ENCODE measurements around the gene SPESP1.

SPESP1 gene

DNA sequence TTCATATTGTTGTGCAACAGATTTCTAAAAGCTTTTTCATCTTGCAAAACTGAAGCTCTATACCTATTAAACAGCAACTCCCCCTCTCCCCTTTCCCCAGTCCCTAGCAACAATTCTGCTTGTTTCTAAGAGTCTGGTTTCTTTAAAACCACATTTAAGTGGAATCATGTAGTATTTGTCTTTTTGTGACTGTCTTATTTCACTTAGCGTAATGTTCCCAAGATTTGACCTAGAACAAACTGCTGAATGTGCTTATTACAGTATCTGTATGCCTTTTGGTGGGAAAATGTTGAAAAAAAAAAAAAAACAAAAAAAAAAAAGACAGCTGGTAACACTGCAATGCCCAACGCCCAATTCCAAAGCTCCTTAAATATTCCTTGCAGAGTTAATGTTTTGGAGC, 19.5 kb upstream of the SPESP1 start:
- Histone ChIP-seq H4K8ac (ENCODE audit: low read depth, low read length) (no peak overlapping the region), H3K79me1 (ENCODE audit: low read depth, low read length) (no peaks in the 10 kb centered on the region), H4K91ac (ENCODE audit: low read depth, low read length, poor library complexity) (no peak overlapping the region), H3K4me3 (ENCODE audit: low read length in 2 of 2) (no peak overlapping the region), H2AFZ (ENCODE audit: low read length) (no peak overlapping the region), H2BK5ac (ENCODE audit: low read length) (no peak overlapping the region), H3K18ac (ENCODE audit: low read length) (no peak overlapping the region), H2AK5ac (ENCODE audit: low read depth, low read length) (no peak overlapping the region), H2BK120ac (ENCODE audit: low read depth, low read length) (no peak overlapping the region), H2BK15ac (ENCODE audit: low read length) (no peak overlapping the region), H2BK12ac (ENCODE audit: low read length) (no peak overlapping the region), H3K27ac (replicated peaks; ENCODE audit: low read length) (no peak overlapping the region), H3K14ac (ENCODE audit: low read length) (no peak overlapping the region), H3K36me3 (replicated peaks in 1 of 2; ENCODE audit: control insufficient read depth in 2 of 2, insufficient read depth in 2 of 2, low read length in 2 of 2) (no peaks in the 10 kb centered on the region), H3K4ac (ENCODE audit: low read length) (no peak overlapping the region), H3K23ac (ENCODE audit: low read depth, low read length, poor library complexity) (no peak overlapping the region), H3K9ac (ENCODE audit: low read depth, low read length, poor library complexity) (no peak overlapping the region), H3K9me3 (replicated peaks in 1 of 2; ENCODE audit: control insufficient read depth in 2 of 2, insufficient read depth in 1 of 2, low read depth in 1 of 2, low read length in 2 of 2) (no peaks in the 10 kb centered on the region), H3K27me3 (ENCODE audit: control insufficient read depth in 3 of 3, insufficient read depth in 3 of 3, low read depth in 1 of 3, low read length in 3 of 3) (peaks cover 0 to 3% (median 0%) of the 10 kb centered on the region in 3 experiments), H3K4me2 (ENCODE audit: insufficient read depth, low read length, poor library complexity, severe bottlenecking) (no peak overlapping the region), H3K4me1 (ENCODE audit: control insufficient read depth in 2 of 2, insufficient read depth in 1 of 2, low read depth in 1 of 2, low read length in 2 of 2) (no peaks in the 10 kb centered on the region)
- DNase-seq (ENCODE audit: low spot score) = no peak
- no CpG with 5 or more reads among the region's 2 CpGs for WGBS, 2 donors (ENCODE audit: extremely low coverage in 2 of 2, insufficient read length in 2 of 2, insufficient replicate concordance in 1 of 2)

DNA sequence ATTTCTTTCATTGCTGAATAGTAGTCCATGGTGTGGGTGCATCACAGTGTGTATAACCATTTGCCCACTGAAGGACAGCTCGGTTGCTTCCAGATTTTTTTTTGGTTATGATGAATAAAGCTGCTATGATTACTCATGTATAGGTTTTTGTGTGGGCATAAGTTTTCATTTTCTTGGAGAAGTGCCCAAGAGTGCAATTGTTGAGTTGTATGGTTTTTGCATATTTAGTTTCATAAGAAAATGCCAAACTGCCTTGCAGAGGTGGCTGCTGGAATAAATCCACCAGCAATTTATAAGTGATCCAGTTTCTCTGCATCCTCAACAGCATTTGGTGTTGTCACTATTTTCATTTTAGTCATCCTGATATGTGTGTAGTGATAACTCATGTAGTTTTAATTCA, 8.4 kb upstream of the SPESP1 start:
- Histone ChIP-seq H3K4me1 (ENCODE audit: control insufficient read depth in 2 of 2, insufficient read depth in 1 of 2, low read depth in 1 of 2, low read length in 2 of 2) (no peaks in the 10 kb centered on the region), H3K4ac (ENCODE audit: low read length) (no peak overlapping the region), H3K4me2 (ENCODE audit: insufficient read depth, low read length, poor library complexity, severe bottlenecking) (no peak overlapping the region), H3K9me3 (replicated peaks in 1 of 2; ENCODE audit: control insufficient read depth in 2 of 2, insufficient read depth in 1 of 2, low read depth in 1 of 2, low read length in 2 of 2) (no peaks in the 10 kb centered on the region), H2BK15ac (ENCODE audit: low read length) (no peak overlapping the region), H2BK120ac (ENCODE audit: low read depth, low read length) (no peak overlapping the region), H3K18ac (ENCODE audit: low read length) (no peak overlapping the region), H3K4me3 (ENCODE audit: low read length in 2 of 2) (no peak overlapping the region), H2AK5ac (ENCODE audit: low read depth, low read length) (no peak overlapping the region), H3K27me3 (ENCODE audit: control insufficient read depth in 3 of 3, insufficient read depth in 3 of 3, low read depth in 1 of 3, low read length in 3 of 3) (peaks cover 0 to 6% (median 0%) of the 10 kb centered on the region in 3 experiments), H3K14ac (ENCODE audit: low read length) (no peak overlapping the region), H3K79me1 (ENCODE audit: low read depth, low read length) (no peaks in the 10 kb centered on the region), H3K27ac (replicated peaks; ENCODE audit: low read length) (no peak overlapping the region), H4K91ac (ENCODE audit: low read depth, low read length, poor library complexity) (no peak overlapping the region), H2AFZ (ENCODE audit: low read length) (no peak overlapping the region), H2BK5ac (ENCODE audit: low read length) (no peak overlapping the region), H3K36me3 (replicated peaks in 1 of 2; ENCODE audit: control insufficient read depth in 2 of 2, insufficient read depth in 2 of 2, low read length in 2 of 2) (no peaks in the 10 kb centered on the region), H2BK12ac (ENCODE audit: low read length) (no peak overlapping the region), H3K9ac (ENCODE audit: low read depth, low read length, poor library complexity) (no peak overlapping the region), H3K23ac (ENCODE audit: low read depth, low read length, poor library complexity) (no peak overlapping the region), H4K8ac (ENCODE audit: low read depth, low read length) (no peak overlapping the region)
- no peak for DNase-seq (ENCODE audit: low spot score)
- WGBS, 2 donors (ENCODE audit: extremely low coverage in 2 of 2, insufficient read length in 2 of 2, insufficient replicate concordance in 1 of 2) = no CpG with 5 or more reads among the region's 1 CpG

DNA sequence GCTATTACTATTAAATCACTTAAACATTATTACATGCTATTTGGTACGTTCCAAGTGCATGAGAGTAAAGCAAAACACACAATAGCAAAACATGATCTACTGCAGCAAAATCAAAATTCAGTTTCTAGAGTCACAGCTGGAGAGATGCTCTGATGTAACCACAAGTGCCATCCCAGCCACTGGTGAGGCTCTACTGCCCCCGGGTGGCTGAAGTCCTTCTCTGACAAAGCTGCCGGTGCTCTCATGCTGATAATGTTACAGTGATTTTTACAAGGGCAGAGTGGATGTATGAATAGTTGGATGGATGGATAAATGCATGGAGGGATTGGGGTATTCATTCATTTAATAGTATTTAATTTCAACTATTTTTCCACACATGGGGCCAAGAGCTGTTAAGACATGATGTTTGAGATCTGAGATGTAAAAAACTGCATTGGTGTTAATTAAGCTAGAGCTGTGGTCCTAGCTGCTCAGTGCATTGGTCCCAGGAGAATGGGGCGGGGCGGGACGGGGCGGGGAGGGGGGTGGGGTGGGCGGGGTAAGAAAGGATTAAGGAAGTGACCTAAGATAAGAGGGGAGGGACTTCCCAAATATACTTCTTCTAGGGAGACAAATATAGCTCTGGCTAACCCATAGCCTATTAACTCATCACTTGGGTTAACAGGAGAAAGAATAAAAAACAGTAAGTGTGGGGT, 5.3 kb upstream of the SPESP1 start:
- H3K14ac ChIP-seq (ENCODE audit: low read length) = no peak overlapping the region
- H2BK120ac ChIP-seq (ENCODE audit: low read depth, low read length) = no peak overlapping the region
- peaks cover 0 to 6% (median 0%) of the 10 kb centered on the region in 3 experiments for H3K27me3 ChIP-seq (ENCODE audit: control insufficient read depth in 3 of 3, insufficient read depth in 3 of 3, low read depth in 1 of 3, low read length in 3 of 3)
- no peak overlapping the region for H4K91ac ChIP-seq (ENCODE audit: low read depth, low read length, poor library complexity)
- no peak overlapping the region for H2BK15ac ChIP-seq (ENCODE audit: low read length)
- no peak overlapping the region for H3K9ac ChIP-seq (ENCODE audit: low read depth, low read length, poor library complexity)
- no peak overlapping the region for H2BK12ac ChIP-seq (ENCODE audit: low read length)
- H3K23ac ChIP-seq (ENCODE audit: low read depth, low read length, poor library complexity) = no peak overlapping the region
- peak; percentile 63 for DNase-seq (ENCODE audit: low spot score)
- no peaks in the 10 kb centered on the region for H3K36me3 ChIP-seq (replicated peaks in 1 of 2; ENCODE audit: control insufficient read depth in 2 of 2, insufficient read depth in 2 of 2, low read length in 2 of 2)
- no peaks in the 10 kb centered on the region for H3K79me1 ChIP-seq (ENCODE audit: low read depth, low read length)
- H3K18ac ChIP-seq (ENCODE audit: low read length) = no peak overlapping the region
- H4K8ac ChIP-seq (ENCODE audit: low read depth, low read length) = no peak overlapping the region
- no peak overlapping the region for H3K4me3 ChIP-seq (ENCODE audit: low read length in 2 of 2)
- H3K4ac ChIP-seq (ENCODE audit: low read length) = no peak overlapping the region
- no peaks in the 10 kb centered on the region for H3K9me3 ChIP-seq (replicated peaks in 1 of 2; ENCODE audit: control insufficient read depth in 2 of 2, insufficient read depth in 1 of 2, low read depth in 1 of 2, low read length in 2 of 2)
- no peak overlapping the region for H2AK5ac ChIP-seq (ENCODE audit: low read depth, low read length)
- H3K27ac ChIP-seq (replicated peaks; ENCODE audit: low read length) = no peak overlapping the region
- H3K4me2 ChIP-seq (ENCODE audit: insufficient read depth, low read length, poor library complexity, severe bottlenecking) = no peak overlapping the region
- H2AFZ ChIP-seq (ENCODE audit: low read length) = no peak overlapping the region
- H2BK5ac ChIP-seq (ENCODE audit: low read length) = no peak overlapping the region
- H3K4me1 ChIP-seq (ENCODE audit: control insufficient read depth in 2 of 2, insufficient read depth in 1 of 2, low read depth in 1 of 2, low read length in 2 of 2) = no peaks in the 10 kb centered on the region
- WGBS, 2 donors (ENCODE audit: extremely low coverage in 2 of 2, insufficient read length in 2 of 2, insufficient replicate concordance in 1 of 2) = no CpG with 5 or more reads among the region's 8 CpGs

DNA sequence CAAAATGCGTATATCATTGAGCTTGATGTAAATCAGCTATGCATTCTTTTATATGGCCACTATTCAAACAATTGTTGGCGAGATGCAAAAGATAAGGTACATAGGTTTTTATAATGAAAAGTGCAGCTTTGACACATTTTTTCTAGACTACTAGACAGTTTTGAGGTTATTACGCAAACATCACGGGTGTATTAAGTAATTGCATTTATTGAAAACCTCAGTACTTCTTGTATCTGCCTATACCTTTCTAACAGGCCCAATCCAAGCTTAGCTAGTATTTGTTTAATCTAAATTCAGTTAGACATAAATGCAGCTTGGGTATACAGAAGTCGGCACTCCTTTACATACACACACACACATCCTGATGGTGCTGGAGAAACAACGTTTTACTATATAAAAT, 2.7 kb downstream of the SPESP1 start:
- Histone ChIP-seq H3K18ac (ENCODE audit: low read length) (no peak overlapping the region), H3K79me1 (ENCODE audit: low read depth, low read length) (no peaks in the 10 kb centered on the region), H3K4me2 (ENCODE audit: insufficient read depth, low read length, poor library complexity, severe bottlenecking) (no peak overlapping the region), H3K27ac (replicated peaks; ENCODE audit: low read length) (no peak overlapping the region), H2BK15ac (ENCODE audit: low read length) (no peak overlapping the region), H3K36me3 (replicated peaks in 1 of 2; ENCODE audit: control insufficient read depth in 2 of 2, insufficient read depth in 2 of 2, low read length in 2 of 2) (no peaks in the 10 kb centered on the region), H2AK5ac (ENCODE audit: low read depth, low read length) (no peak overlapping the region), H3K4ac (ENCODE audit: low read length) (no peak overlapping the region), H3K9ac (ENCODE audit: low read depth, low read length, poor library complexity) (no peak overlapping the region), H2BK120ac (ENCODE audit: low read depth, low read length) (no peak overlapping the region), H2AFZ (ENCODE audit: low read length) (no peak overlapping the region), H2BK12ac (ENCODE audit: low read length) (no peak overlapping the region), H3K23ac (ENCODE audit: low read depth, low read length, poor library complexity) (no peak overlapping the region), H4K8ac (ENCODE audit: low read depth, low read length) (no peak overlapping the region), H2BK5ac (ENCODE audit: low read length) (no peak overlapping the region), H3K14ac (ENCODE audit: low read length) (no peak overlapping the region), H3K9me3 (replicated peaks in 1 of 2; ENCODE audit: control insufficient read depth in 2 of 2, insufficient read depth in 1 of 2, low read depth in 1 of 2, low read length in 2 of 2) (peaks cover 0 to 3% of the 10 kb centered on the region in 2 donors), H3K4me3 (ENCODE audit: low read length in 2 of 2) (no peak overlapping the region), H3K27me3 (ENCODE audit: control insufficient read depth in 3 of 3, insufficient read depth in 3 of 3, low read depth in 1 of 3, low read length in 3 of 3) (no peaks in the 10 kb centered on the region), H3K4me1 (ENCODE audit: control insufficient read depth in 2 of 2, insufficient read depth in 1 of 2, low read depth in 1 of 2, low read length in 2 of 2) (no peaks in the 10 kb centered on the region), H4K91ac (ENCODE audit: low read depth, low read length, poor library complexity) (no peak overlapping the region)
- WGBS, 2 donors (ENCODE audit: extremely low coverage in 2 of 2, insufficient read length in 2 of 2, insufficient replicate concordance in 1 of 2) = no CpG with 5 or more reads among the region's 6 CpGs
- DNase-seq (ENCODE audit: low spot score) = no peak
